Adrenal gland (tissue), 12 donors: ENCODE measurements around the gene VEGFD. TPM values are rescaled to one million over a fixed set of nuclear protein-coding genes. Genes with fewer than 3 reads are reported as not detected.
A peak's percentile ranks its signal among the peaks of the same experiment; 100 is the strongest.

Experiments
- DNase-seq, 7 donors: peaks; one replicate each; pipeline ENCODE4 v3.0.0-alpha.2; 2019 to 2020
- H3K27ac ChIP-seq, 5 donors: fragments of 200-600 bp; sonication (generic) in 4 of 5; 1 replicate in 3 of 5; 2 replicates in 2 of 5; pipeline versions ENCODE4 v1.5.1 to v1.8.0; 2016 to 2020; ENCODE audit warnings: mild to moderate bottlenecking in 1 of 5
- H3K27me3 ChIP-seq: fragments of 200-600 bp; 2 replicates; pipeline ENCODE4 v1.8.0; 2021
- H3K36me3 ChIP-seq, 2 donors: fragments of 200-600 bp; replicated peaks in 1 of 2; 1 replicate in 1 of 2; 2 replicates in 1 of 2; pipeline versions ENCODE4 v1.5.1 to v1.8.0; 2018 to 2022
- H3K4me1 ChIP-seq, 2 donors: fragments of 200-600 bp; replicated peaks in 1 of 2; 1 replicate in 1 of 2; 2 replicates in 1 of 2; pipeline versions ENCODE4 v1.5.1 to v1.8.0; 2018 to 2021
- H3K4me3 ChIP-seq, 4 donors: fragments of 200-600 bp; sonication (generic) in 3 of 4; one replicate each; pipeline ENCODE4 v1.5.1; 2016 to 2018
- H3K9me3 ChIP-seq, 3 donors: fragments of 200-600 bp; sonication (generic) in 1 of 3; replicated peaks in 1 of 3; 1 replicate in 2 of 3; 2 replicates in 1 of 3; pipeline versions ENCODE4 v1.5.1 to v1.8.0; 2016 to 2021
- CTCF ChIP-seq, 6 experiments: fragments of 450-650 bp in 4 of 6; fragments of 200-600 bp in 2 of 6; sonication (generic) in 1 of 6; IDR thresholded peaks; 1 replicate in 5 of 6; 2 replicates in 1 of 6; pipeline versions ENCODE4 v1.5.1 to v1.8.0; 2016 to 2021; ENCODE audit warnings: antibody characterized with exemption in 6 of 6, mild to moderate bottlenecking in 2 of 6, moderate library complexity in 1 of 6
- POLR2A ChIP-seq, 2 donors: fragments of 450-650 bp; IDR thresholded peaks; one replicate each; pipeline ENCODE4 v1.6.1; 2017; ENCODE audit warnings: antibody characterized with exemption in 2 of 2, mild to moderate bottlenecking in 2 of 2, moderate library complexity in 1 of 2
- WGBS, 4 donors: extraction: QIAGEN DNeasy Blood & Tissue Kit in 2 of 4; methylation state at CpG; one replicate each; pipeline versions ENCODE4 v1.1.5 to v1.1.7; 2013 to 2017; 5-methylcytosine and 5-hydroxymethylcytosine counted together
- intact Hi-C, 2 donors: fragments of 100-400 bp; cut with DNase I; formaldehyde crosslinking; loops; one replicate each; pipeline versions ENCODE4 v1.14.1 to v1.15.0; 2022 to 2023
- polyA plus RNA-seq, 3 donors: library from polyadenylated mRNA; stranded (reverse); fragments of 200-250 nt in 2 of 3; fragments of 350-450 nt in 1 of 3; fragmentation: Illumina TruSeq in 1 of 3; extraction: RNeasy Lipid Tissue Mini Kit (QIAGEN cat#74804) in 1 of 3; gene quantifications; one replicate each; pipeline ENCODE4 v1.2.3, GENCODE V29; 2013 to 2014
- total RNA-seq, 9 donors: library from RNA; depleted of rRNA in 4 of 9; stranded (reverse); fragments of >200 nt in 4 of 9; fragments of 120-200 nt in 1 of 9; fragmentation: NEBNext Ultra II Directional in 1 of 9; extraction: Animal tissue kit (Norgen Biotek cat#: 25700) in 1 of 9; gene quantifications; one replicate each; pipeline versions ENCODE4 v1.1.0 to v1.2.4, GENCODE V29; 2013 to 2023
- donor health status: healthy with polysubstance abuse.
- donor health status: Bipolar disorder and iron deficiency.
- donor health status: DM: yes; HTN: yes; CAD: no.
- donor health status: DM: no; HTN: no; CAD: no.
- donor health status: DM: no; HTN: no; CAD: no.
- donor health status: DM: yes; HTN: yes; CAD: no.

The VEGFD gene
- total and polyA plus RNA-seq, 12 donors, result 0.86 to 23.4 (median 11.4) TPM

DNA sequence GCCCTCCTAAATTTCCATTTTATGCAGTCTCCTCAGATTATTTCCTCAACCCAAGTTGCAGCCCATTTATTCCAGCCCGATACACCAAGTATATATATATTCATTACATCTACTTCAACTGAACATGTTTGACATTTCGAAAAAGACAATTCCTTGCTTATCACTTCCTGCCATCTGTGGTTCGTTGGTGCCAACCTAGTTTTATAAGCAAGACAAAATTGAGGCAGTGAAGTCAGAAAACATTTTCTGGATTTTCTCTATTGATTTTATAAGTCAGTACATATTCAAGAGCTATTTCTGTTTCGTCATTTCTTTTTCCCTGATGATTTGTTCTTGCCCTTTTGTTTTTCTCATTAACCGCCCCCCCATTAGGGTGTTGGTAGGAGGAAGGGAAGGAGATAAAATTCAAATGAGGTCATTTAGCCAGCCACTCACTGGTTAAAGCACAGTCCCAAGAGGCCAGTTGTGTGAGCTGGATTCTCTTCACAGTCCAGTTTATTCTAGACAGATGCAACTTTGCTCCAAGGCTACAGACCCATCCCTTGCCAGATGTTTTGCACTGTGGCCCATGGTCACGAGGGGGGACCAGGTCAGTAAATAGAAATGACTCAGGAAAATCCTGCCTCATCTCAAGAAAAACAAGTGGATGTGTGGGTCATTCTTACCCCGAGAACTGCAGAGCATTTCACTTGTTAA lies 20.3 kb upstream of the VEGFD start:
- Histone ChIP-seq H3K27ac (peak overlapping the region in 4 of 5 donors; percentile 22 to 57 (median 45)), H3K27me3 (no peaks in the 10 kb centered on the region), H3K9me3 (no peaks in the 10 kb centered on the region), H3K4me3 (no peak overlapping the region), H3K36me3 (no peaks in the 10 kb centered on the region), H3K4me1 (peaks cover 6 to 31% of the 10 kb centered on the region in 2 donors)
- intact Hi-C loops, result no loop called here
- WGBS, 4 donors, result 16 to 38% (median 24%) methylated on average over 6 to 7 of the region's 7 CpGs
- TF ChIP-seq CTCF (IDR thresholded peaks at IDR 0.05) (no peak), POLR2A (IDR thresholded peaks at IDR 0.05) (peak in 1 of 2 donors; percentile 31)
- DNase-seq, result peak; percentile 38 to 84 (median 69)

GRCh38 chrX:15401378-15401777 lies 17.2 kb upstream of the VEGFD start:
- Histone ChIP-seq H3K27me3 (no peaks in the 10 kb centered on the region), H3K36me3 (no peaks in the 10 kb centered on the region), H3K4me1 (peaks cover 6 to 31% of the 10 kb centered on the region in 2 donors), H3K9me3 (no peaks in the 10 kb centered on the region), H3K4me3 (no peak overlapping the region), H3K27ac (no peak overlapping the region)
- intact Hi-C loops, result no loop called here
- no peak for DNase-seq
- TF ChIP-seq POLR2A (IDR thresholded peaks at IDR 0.05), result no peak
- WGBS, 4 donors, result 6 to 26% (median 20%) methylated on average over 2 of the region's 2 CpGs

DNA sequence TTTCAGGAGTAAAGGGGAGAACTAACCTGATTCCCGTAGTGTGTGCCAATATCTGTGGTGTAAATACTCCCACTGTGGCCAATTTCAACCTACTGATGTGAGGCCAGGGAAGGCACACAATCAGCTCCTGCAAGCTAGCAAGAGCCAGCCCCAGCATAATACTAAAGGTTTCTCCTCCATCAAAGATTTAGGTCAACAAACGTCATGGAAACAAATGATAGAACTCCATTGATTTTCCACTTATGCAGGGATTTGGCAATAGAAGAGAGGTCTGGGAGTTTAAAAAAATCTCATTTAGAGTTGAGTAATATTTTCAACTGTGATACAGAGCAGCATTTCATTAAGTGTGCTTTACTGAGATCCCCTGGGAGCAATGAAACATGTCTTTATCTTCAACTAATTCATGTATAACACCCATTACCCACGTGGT lies 15.8 kb upstream of the VEGFD start:
- intact Hi-C loops, result no loop called here
- Histone ChIP-seq H3K4me1 (peaks cover 6 to 23% of the 10 kb centered on the region in 2 donors), H3K36me3 (no peaks in the 10 kb centered on the region), H3K4me3 (no peak overlapping the region), H3K27ac (no peak overlapping the region), H3K9me3 (no peaks in the 10 kb centered on the region), H3K27me3 (no peaks in the 10 kb centered on the region)
- no peak for DNase-seq
- TF ChIP-seq CTCF (IDR thresholded peaks at IDR 0.05) (no peak), POLR2A (IDR thresholded peaks at IDR 0.05) (no peak)
- 49 to 71% (median 59%) methylated on average over 3 of the region's 3 CpGs for WGBS, 4 donors

GRCh38 chrX:15398874-15399273 lies 14.7 kb upstream of the VEGFD start:
- DNase-seq, result no peak
- Histone ChIP-seq H3K4me1 (peaks cover 6 to 13% of the 10 kb centered on the region in 2 donors), H3K4me3 (no peak overlapping the region), H3K9me3 (no peaks in the 10 kb centered on the region), H3K36me3 (no peaks in the 10 kb centered on the region), H3K27me3 (no peaks in the 10 kb centered on the region), H3K27ac (no peak overlapping the region)
- intact Hi-C loops, result no loop called here
- TF ChIP-seq POLR2A (IDR thresholded peaks at IDR 0.05) (no peak), CTCF (IDR thresholded peaks at IDR 0.05) (no peak)

GRCh38 chrX:15395789-15396188 lies 11.6 kb upstream of the VEGFD start:
- TF ChIP-seq POLR2A (IDR thresholded peaks at IDR 0.05), result no peak
- TF ChIP-seq CTCF (IDR thresholded peaks at IDR 0.05), result no peak
- H3K4me1 ChIP-seq, result no peaks in the 10 kb centered on the region
- no peaks in the 10 kb centered on the region for H3K9me3 ChIP-seq
- H3K27me3 ChIP-seq, result no peaks in the 10 kb centered on the region
- H3K36me3 ChIP-seq, result no peaks in the 10 kb centered on the region
- 66 to 91% (median 80%) methylated on average over 2 of the region's 2 CpGs for WGBS, 4 donors
- intact Hi-C loops, result no loop called here
- no peak for DNase-seq
- H3K27ac ChIP-seq, result no peak overlapping the region
- no peak overlapping the region for H3K4me3 ChIP-seq
